K562 (cell line): ENCODE measurements around the gene PPM1L. TPM values are rescaled to one million over a fixed set of nuclear protein-coding genes. Genes with fewer than 3 reads are reported as not detected.

Source experiments
- ATAC-seq: fragments of 200-7000 bp; cut with Tn5 transposase; 3 replicates; pipeline ENCODE4 v1.9.1; 2020; ENCODE audit warnings: moderate library complexity
- BruUV-seq: library from RNA; stranded (reverse); fragments of 400-500 nt; replicated peaks from 2 replicates; lab custom pipeline; 2021; lab: Mats Ljungman, UMichigan
- CTCF ChIA-PET: fragments of 300-600 bp; formaldehyde crosslinking; extraction: SDS; loops from one replicate; lab custom pipeline; 2021; ENCODE audit warnings: low intra/inter-chr PET ratio; lab: Yijun Ruan, JAX
- POLR2A ChIA-PET: fragments of 300-600, 350-650 bp; sonication (Branson Sonifier 250); formaldehyde crosslinking; extraction: SDS; loops from one replicate; lab custom pipeline; 2021; ENCODE audit warnings: antibody characterized with exemption, inconsistent platforms; lab: Yijun Ruan, JAX
- DNase-seq, 4 experiments: peaks; one replicate each; pipeline versions ENCODE4 v3.0.0 to v3.0.0-alpha.2; 2011 to 2018; ENCODE audit warnings: low spot score in 3 of 4, mixed read lengths in 3 of 4; ENCODE audit errors: extremely low read depth in 1 of 4
- FAIRE-seq: peaks from 2 replicates; lab custom pipeline; 2011; peaks lifted over from hg19 to GRCh38; lab: Jason Lieb, UNC
- H2AFZ ChIP-seq: 2 replicates; pipeline ENCODE4 v1.6.0; 2011; ENCODE audit warnings: low read depth, low read length, control low read depth, inconsistent platforms
- H3K27ac ChIP-seq: fragments of 200-600 bp; 3 replicates; pipeline ENCODE4 v1.8.0; 2011; ENCODE audit warnings: low read depth, mild to moderate bottlenecking, control low read depth, inconsistent platforms, low read length, moderate library complexity, mixed read lengths; ENCODE audit errors: extremely low read depth
- H3K27me3 ChIP-seq, 2 experiments: fragments of 300-600 bp in 1 of 2; 2 replicates in 1 of 2; 3 replicates in 1 of 2; pipeline versions ENCODE4 v1.6.0 to v1.8.0; 2011; ENCODE audit warnings: inconsistent platforms in 2 of 2, low read length in 2 of 2, mild to moderate bottlenecking in 1 of 2, mixed read lengths in 1 of 2, moderate library complexity in 1 of 2; ENCODE audit not compliant: control insufficient read depth in 2 of 2, insufficient read depth in 2 of 2
- H3K36me3 ChIP-seq: fragments of 300-600 bp; 3 replicates; pipeline ENCODE4 v1.8.0; 2011; ENCODE audit warnings: mild to moderate bottlenecking, low read length, inconsistent platforms; ENCODE audit not compliant: control insufficient read depth, insufficient read depth
- H3K4me1 ChIP-seq, 2 experiments: fragments of 200-600 bp in 1 of 2; replicated peaks in 1 of 2; 2 replicates in 1 of 2; 3 replicates in 1 of 2; pipeline versions ENCODE4 v1.5.1 to v1.8.0; 2011; ENCODE audit warnings: inconsistent platforms in 2 of 2, low read length in 2 of 2, mild to moderate bottlenecking in 1 of 2, mixed read lengths in 1 of 2, moderate library complexity in 1 of 2; ENCODE audit not compliant: control insufficient read depth in 2 of 2, insufficient read depth in 2 of 2
- H3K4me2 ChIP-seq: 2 replicates; pipeline ENCODE4 v1.6.1; 2011; ENCODE audit warnings: low read length, control low read depth, inconsistent platforms, mixed read lengths; ENCODE audit not compliant: insufficient read depth
- H3K4me3 ChIP-seq: fragments of 200-600 bp; sonication (generic), shearing (Covaris generic); 2 replicates; pipeline ENCODE4 v1.5.1; 2016; ENCODE audit warnings: control low read depth, inconsistent platforms
- H3K79me2 ChIP-seq: fragments of 200-600 bp; 3 replicates; pipeline ENCODE4 v1.8.0; 2011; ENCODE audit warnings: low read length, inconsistent platforms; ENCODE audit not compliant: control insufficient read depth, insufficient read depth
- H3K9ac ChIP-seq, 2 experiments: 2 replicates each; pipeline versions ENCODE4 v1.6.0 to v1.6.1; 2011; ENCODE audit warnings: low read depth in 2 of 2, low read length in 2 of 2, control low read depth in 1 of 2, inconsistent platforms in 1 of 2, mild to moderate bottlenecking in 1 of 2, mixed read lengths in 1 of 2; ENCODE audit not compliant: insufficient read depth in 1 of 2
- H3K9me1 ChIP-seq: one replicate; pipeline ENCODE4 v1.6.0; 2011; ENCODE audit warnings: inconsistent platforms, mild to moderate bottlenecking, low read length, moderate library complexity; ENCODE audit not compliant: control insufficient read depth, insufficient read depth
- H3K9me3 ChIP-seq: replicated peaks from 2 replicates; pipeline ENCODE4 v1.5.1; 2011; ENCODE audit warnings: low read depth, low read length, inconsistent platforms; ENCODE audit not compliant: control insufficient read depth, insufficient read depth
- H4K20me1 ChIP-seq: replicated peaks from 2 replicates; pipeline ENCODE4 v1.6.1; 2011; ENCODE audit warnings: low read length, inconsistent platforms, mixed read lengths; ENCODE audit not compliant: control insufficient read depth, insufficient read depth
- ETS1 ChIP-seq: conservative IDR thresholded peaks from 2 replicates; pipeline ENCODE4 v1.6.1; 2011; ENCODE audit warnings: low read depth, mild to moderate bottlenecking, low read length; ENCODE audit not compliant: control insufficient read depth
- ETV1 ChIP-seq: fragments of 450-650 bp; conservative IDR thresholded peaks from 2 replicates; pipeline ENCODE4 v1.6.1; 2016; ENCODE audit warnings: missing genetic modification characterization, control low read depth, low read depth, missing compliant biosample characterization
- ETV5 ChIP-seq: sonication (generic); formaldehyde crosslinking; IDR thresholded peaks from 2 replicates; pipeline ENCODE4 v1.4.0; 2020; ENCODE audit warnings: low read depth, mild to moderate bottlenecking, missing genetic modification reagents
- ILF3 ChIP-seq: fragments of 450-650 bp; IDR thresholded peaks from 2 replicates; pipeline ENCODE4 v1.6.1; 2018; ENCODE audit warnings: antibody characterized with exemption, mild to moderate bottlenecking, moderate library complexity, borderline replicate concordance
- MCM5 ChIP-seq: fragments of 450-650 bp; IDR thresholded peaks from 2 replicates; pipeline ENCODE4 v1.6.1; 2016; ENCODE audit warnings: low read depth
- SP2 ChIP-seq: IDR thresholded peaks from 2 replicates; pipeline ENCODE4 v1.6.1; 2011; ENCODE audit warnings: mild to moderate bottlenecking, low read depth, low read length, moderate library complexity; ENCODE audit not compliant: poor library complexity, severe bottlenecking; ENCODE audit errors: extremely low read depth
- SREBF1 ChIP-seq: fragments of 150-350 bp; IDR thresholded peaks from 2 replicates; pipeline ENCODE4 v1.6.1; 2014; ENCODE audit warnings: antibody characterized with exemption, low read depth, low read length, borderline replicate concordance
- WGBS: fragments of 100-300 bp; shearing (Covaris generic); methylation state at CpG from one replicate; pipeline ENCODE4 v1.1.6; 2016; ENCODE audit warnings: low coverage, mixed read lengths; ENCODE audit not compliant: insufficient coverage; ENCODE audit errors: missing lambda C conversion rate; 5-methylcytosine and 5-hydroxymethylcytosine counted together
- in situ Hi-C: fragments of 300-500 bp; cut with MboI; formaldehyde crosslinking; loops from 4 replicates; pipeline ENCODE4 v1.15.0; 2018; ENCODE audit warnings: inconsistent platforms, mixed read lengths
- intact Hi-C: fragments of 100-400 bp; cut with micrococcal nuclease; formaldehyde crosslinking; loops from 2 replicates; pipeline ENCODE4 v1.14.2; 2022
- polyA plus RNA-seq, 8 experiments: library from polyadenylated mRNA; depleted of rRNA in 4 of 8; stranded (reverse) in 5 of 8; unstranded in 3 of 8; fragments of >200 nt; fragmentation: Nextera tagmentation in 2 of 8; fragmentation: Illumina TruSeq in 1 of 8; extraction: Ambion mirVana in 2 of 8; extraction: Trizol in 1 of 8; gene quantifications; 2 replicates each; pipeline versions ENCODE4 v1.2.1 to v1.2.3, GENCODE V29; 2011 to 2014; ENCODE audit warnings: inconsistent platforms in 1 of 8, missing spikeins in 1 of 8
- total RNA-seq, 7 experiments: library from RNA; depleted of rRNA in 6 of 7; stranded (reverse); fragments of >200 nt in 6 of 7; fragmentation: Illumina TruSeq in 2 of 7; extraction: Trizol in 2 of 7; gene quantifications; 2 replicates each; pipeline versions ENCODE4 v1.2.1 to v1.2.3, GENCODE V29; 2011 to 2021; ENCODE audit warnings: low replicate concordance in 1 of 7

PPM1L gene
- total and polyA plus RNA-seq, 9 of the 15 experiments (the other 6 are each of a cell fraction or from before 2014, with no cell fraction given), result 0.01 to 0.41 (median 0.14) TPM

- WGBS, result 4% methylated on average over 1 of the region's 1 CpG
- no peak overlapping the region for H3K27ac ChIP-seq
- H3K9me1 ChIP-seq, result no peaks in the 10 kb centered on the region
- no peaks in the 10 kb centered on the region for H3K79me2 ChIP-seq
- DNase-seq (no peak), ATAC-seq (no peak), FAIRE-seq (no peak)
- H3K4me1 ChIP-seq, result no peaks in the 10 kb centered on the region
- no peak overlapping the region for H3K4me2 ChIP-seq
- H4K20me1 ChIP-seq, result no peaks in the 10 kb centered on the region
- H3K4me3 ChIP-seq, result no peak overlapping the region
- ChIA-PET POLR2A (no interaction called here), CTCF (no interaction called here)
- H2AFZ ChIP-seq, result no peak overlapping the region
- no peaks in the 10 kb centered on the region for H3K36me3 ChIP-seq
- no TSS peak for BruUV-seq
- no peaks in the 10 kb centered on the region for H3K9me3 ChIP-seq
- no peak for TF ChIP-seq ETV1 (tag)
- no peak for TF ChIP-seq MCM5
- TF ChIP-seq ILF3, result no peak
- no peak for TF ChIP-seq ETS1
- no peak for TF ChIP-seq SP2
- TF ChIP-seq ETV5 (CRISPR knock-in tag), result no peak
- TF ChIP-seq SREBF1, result no peak
- H3K27me3 ChIP-seq, result no peaks in the 10 kb centered on the region
- in situ Hi-C loops, result no loop called here
- intact Hi-C loops, result no loop called here
- H3K9ac ChIP-seq, result no peak overlapping the region
Observed at GRCh38 chr3:161025911-161026310, 269.9 kb downstream of the PPM1L start.
